ENCODE data around the gene SCUBE3. TPM values are rescaled to one million over a fixed set of nuclear protein-coding genes. Genes with fewer than 3 reads are reported as not detected.

Gene SCUBE3
- polyA plus RNA-seq, 1 donor from 2014 or later = 7.3 TPM

DNA sequence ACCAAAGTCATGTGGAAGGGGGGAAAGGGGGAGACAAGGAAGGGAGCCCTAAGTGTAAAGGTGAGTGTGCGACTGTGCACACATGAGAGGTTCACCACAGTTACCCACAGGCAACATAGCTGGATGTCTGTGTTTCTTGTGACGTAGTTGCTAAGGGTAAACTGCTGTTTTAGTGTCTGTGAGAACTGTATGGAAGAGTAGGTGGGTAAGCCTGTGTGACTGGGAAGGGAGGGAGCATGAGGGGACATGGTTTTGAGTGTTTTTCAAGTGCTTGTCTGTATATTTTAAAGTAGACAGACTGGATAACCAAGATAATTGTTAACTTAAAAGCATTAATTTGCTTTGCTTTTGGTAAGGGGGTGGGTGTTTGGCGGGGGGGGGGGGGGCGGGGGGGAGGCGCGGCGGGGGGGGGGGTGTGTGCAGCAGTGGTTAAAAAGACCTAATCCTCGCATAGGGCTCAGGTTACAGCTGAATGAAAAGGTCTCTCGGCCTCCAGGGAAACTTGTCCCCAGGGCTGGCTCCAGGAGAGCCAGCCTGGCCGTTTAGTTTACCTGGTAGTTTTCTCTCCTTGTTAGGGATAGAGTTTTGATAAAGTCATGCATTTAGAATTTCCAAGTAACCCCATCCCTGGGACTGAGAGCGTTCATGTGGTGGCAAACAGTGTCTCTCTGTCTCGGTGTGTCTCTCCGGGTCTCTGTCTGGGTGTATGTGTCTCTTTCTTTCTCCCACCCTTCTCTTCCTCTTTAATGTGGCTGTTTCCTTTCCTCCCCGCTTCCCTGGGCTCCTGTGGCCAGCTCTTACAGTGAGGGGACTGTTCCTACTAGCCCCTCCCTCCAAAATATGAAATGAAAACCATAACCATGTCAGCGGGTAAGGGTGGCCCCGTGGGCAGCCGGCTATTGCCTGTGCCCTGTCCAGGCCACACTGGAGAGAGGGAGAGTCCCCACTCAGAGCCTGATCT lies 3.4 kb downstream of the SCUBE3 start:
- no peaks in the 10 kb centered on the region for H3K9me2 ChIP-seq (ENCODE audit: insufficient read depth, low read length)
- peaks cover 54% of the 10 kb centered on the region for H3K79me2 ChIP-seq (replicated peaks; ENCODE audit: insufficient read depth, low read length)
- peak overlapping the region; percentile 13 for H3K9ac ChIP-seq (ENCODE audit: low read length)
- H3K27me3 ChIP-seq (ENCODE audit: insufficient read depth, low read depth, low read length) = no peaks in the 10 kb centered on the region
- H3K4me3 ChIP-seq (ENCODE audit: low read length) = peak overlapping the region; percentile 97
- H2AFZ ChIP-seq (ENCODE audit: low read depth, low read length) = no peak overlapping the region
- H3F3A ChIP-seq (ENCODE audit: insufficient read depth, low read length, poor library complexity, severe bottlenecking) = no peaks in the 10 kb centered on the region
- peak overlapping the region; percentile 92 for H3K4me2 ChIP-seq (ENCODE audit: low read length)
- no peaks in the 10 kb centered on the region for H3K9me3 ChIP-seq (ENCODE audit: low read length)
- no peaks in the 10 kb centered on the region for H3K36me3 ChIP-seq (ENCODE audit: insufficient read depth, low read length)
- TF ChIP-seq RAD21 (conservative IDR thresholded peaks at IDR 0.05) (no peak), TAF1 (IDR thresholded peaks at IDR 0.05; ENCODE audit: low read depth) (no peak), REST (IDR thresholded peaks at IDR 0.05; ENCODE audit: borderline replicate concordance) (no peak), SMC3 (conservative IDR thresholded peaks at IDR 0.05; ENCODE audit: poor library complexity) (no peak), EP300 (conservative IDR thresholded peaks at IDR 0.05; ENCODE audit: poor library complexity, severe bottlenecking) (no peak), MXI1 (conservative IDR thresholded peaks at IDR 0.05; ENCODE audit: poor library complexity, severe bottlenecking) (no peak), EZH2 (IDR thresholded peaks at IDR 0.05; ENCODE audit: borderline replicate concordance, insufficient read depth, low read length, poor library complexity, severe bottlenecking) (no peak), POLR2AphosphoS5 (IDR thresholded peaks at IDR 0.05) (no peak)
- TF ChIP-seq, protein P1, sequence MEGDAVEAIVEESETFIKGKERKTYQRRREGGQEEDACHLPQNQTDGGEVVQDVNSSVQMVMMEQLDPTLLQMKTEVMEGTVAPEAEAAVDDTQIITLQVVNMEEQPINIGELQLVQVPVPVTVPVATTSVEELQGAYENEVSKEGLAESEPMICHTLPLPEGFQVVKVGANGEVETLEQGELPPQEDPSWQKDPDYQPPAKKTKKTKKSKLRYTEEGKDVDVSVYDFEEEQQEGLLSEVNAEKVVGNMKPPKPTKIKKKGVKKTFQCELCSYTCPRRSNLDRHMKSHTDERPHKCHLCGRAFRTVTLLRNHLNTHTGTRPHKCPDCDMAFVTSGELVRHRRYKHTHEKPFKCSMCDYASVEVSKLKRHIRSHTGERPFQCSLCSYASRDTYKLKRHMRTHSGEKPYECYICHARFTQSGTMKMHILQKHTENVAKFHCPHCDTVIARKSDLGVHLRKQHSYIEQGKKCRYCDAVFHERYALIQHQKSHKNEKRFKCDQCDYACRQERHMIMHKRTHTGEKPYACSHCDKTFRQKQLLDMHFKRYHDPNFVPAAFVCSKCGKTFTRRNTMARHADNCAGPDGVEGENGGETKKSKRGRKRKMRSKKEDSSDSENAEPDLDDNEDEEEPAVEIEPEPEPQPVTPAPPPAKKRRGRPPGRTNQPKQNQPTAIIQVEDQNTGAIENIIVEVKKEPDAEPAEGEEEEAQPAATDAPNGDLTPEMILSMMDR (IDR thresholded peaks at IDR 0.05; ENCODE audit: poor library complexity, severe bottlenecking) = no peak
- no peaks in the 10 kb centered on the region for H4K20me1 ChIP-seq (ENCODE audit: insufficient read depth)
- H3K27ac ChIP-seq (ENCODE audit: low read length) = no peak overlapping the region

DNA sequence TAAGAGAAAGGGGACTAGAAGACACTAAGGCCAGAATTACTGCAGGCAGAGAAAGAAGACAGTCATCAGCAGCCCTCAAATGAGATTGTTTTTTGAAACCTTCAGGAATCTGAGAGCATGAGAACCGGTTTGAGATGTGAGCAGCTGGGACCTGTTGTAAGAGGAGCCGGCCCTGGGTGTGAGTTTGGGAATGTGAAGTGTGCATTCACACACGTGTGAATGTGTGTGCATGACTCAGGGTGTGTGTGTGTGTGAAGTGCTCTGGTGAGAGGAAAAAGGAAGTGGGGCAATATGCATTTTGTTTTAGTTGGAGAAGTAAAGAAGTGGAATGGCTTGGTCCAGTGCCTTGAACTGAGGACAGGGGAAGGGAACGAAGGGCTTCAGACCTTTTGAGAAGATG lies 4.3 kb downstream of the SCUBE3 start:
- no peak overlapping the region for H3K27ac ChIP-seq (ENCODE audit: low read length)
- TF ChIP-seq TAF1 (IDR thresholded peaks at IDR 0.05; ENCODE audit: low read depth) = no peak
- TF ChIP-seq SMC3 (conservative IDR thresholded peaks at IDR 0.05; ENCODE audit: poor library complexity) = no peak
- TF ChIP-seq EP300 (conservative IDR thresholded peaks at IDR 0.05; ENCODE audit: poor library complexity, severe bottlenecking) = no peak
- H3K4me3 ChIP-seq (ENCODE audit: low read length) = peak overlapping the region; percentile 58
- H3K4me2 ChIP-seq (ENCODE audit: low read length) = peak overlapping the region; percentile 42
- no peaks in the 10 kb centered on the region for H3K27me3 ChIP-seq (ENCODE audit: insufficient read depth, low read depth, low read length)
- H3K9ac ChIP-seq (ENCODE audit: low read length) = no peak overlapping the region
- H3K79me2 ChIP-seq (replicated peaks; ENCODE audit: insufficient read depth, low read length) = peaks cover 54% of the 10 kb centered on the region
- H3K36me3 ChIP-seq (ENCODE audit: insufficient read depth, low read length) = no peaks in the 10 kb centered on the region
- no peak overlapping the region for H2AFZ ChIP-seq (ENCODE audit: low read depth, low read length)
- H3F3A ChIP-seq (ENCODE audit: insufficient read depth, low read length, poor library complexity, severe bottlenecking) = no peaks in the 10 kb centered on the region
- H3K9me2 ChIP-seq (ENCODE audit: insufficient read depth, low read length) = no peaks in the 10 kb centered on the region
- no peaks in the 10 kb centered on the region for H4K20me1 ChIP-seq (ENCODE audit: insufficient read depth)
- H3K9me3 ChIP-seq (ENCODE audit: low read length) = no peaks in the 10 kb centered on the region
